Chondrocyte (in vitro differentiated cells): ENCODE measurements around the gene FAM240A. TPM values are rescaled to one million over a fixed set of nuclear protein-coding genes. Genes with fewer than 3 reads are reported as not detected.
A peak's percentile ranks its signal among the peaks of the same experiment; 100 is the strongest.

Source experiments
- DNase-seq: peaks from one replicate; pipeline ENCODE4 v3.0.0; 2021; ENCODE audit warnings: mixed read lengths, low spot score
- H3K27ac Mint-ChIP-seq: one replicate; pipeline ENCODE4 v1.8.0; 2021; ENCODE audit warnings: mild to moderate bottlenecking, moderate library complexity, mixed read lengths; ENCODE audit not compliant: unreplicated experiment
- H3K27me3 Mint-ChIP-seq: 2 replicates; pipeline ENCODE4 v1.8.0; 2021; ENCODE audit warnings: low read depth, mixed read lengths
- H3K36me3 Mint-ChIP-seq: 2 replicates; pipeline ENCODE4 v1.8.0; 2021; ENCODE audit warnings: low read depth, mixed read lengths
- H3K4me1 Mint-ChIP-seq: 2 replicates; pipeline ENCODE4 v1.8.0; 2021; ENCODE audit warnings: low read depth, mild to moderate bottlenecking, mixed read lengths
- H3K4me3 Mint-ChIP-seq: one replicate; pipeline ENCODE4 v1.8.0; 2021; ENCODE audit warnings: mild to moderate bottlenecking, moderate library complexity, mixed read lengths; ENCODE audit not compliant: unreplicated experiment
- H3K9me3 Mint-ChIP-seq: 2 replicates; pipeline ENCODE4 v1.8.0; 2021; ENCODE audit warnings: low read depth, mixed read lengths
- long read RNA-seq: library from polyadenylated mRNA; stranded (forward); transcript quantifications from one replicate; pipeline ENCODE4 v2.0.0, GENCODE V29; 2021
- total RNA-seq: library from RNA; stranded (reverse); gene quantifications from 3 replicates; pipeline ENCODE4 v1.2.1, GENCODE V29; 2021
- TF ChIP-seq, protein P1 (sequence below): fragments of 200-600 bp; sonication (generic); IDR thresholded peaks from 2 replicates; pipeline ENCODE4 v1.5.0; 2021; ENCODE audit warnings: antibody characterized with exemption, mild to moderate bottlenecking, moderate library complexity

The FAM240A gene
- not detected in 3 replicates for total RNA-seq
- long read RNA-seq: 0 reads

DNA sequence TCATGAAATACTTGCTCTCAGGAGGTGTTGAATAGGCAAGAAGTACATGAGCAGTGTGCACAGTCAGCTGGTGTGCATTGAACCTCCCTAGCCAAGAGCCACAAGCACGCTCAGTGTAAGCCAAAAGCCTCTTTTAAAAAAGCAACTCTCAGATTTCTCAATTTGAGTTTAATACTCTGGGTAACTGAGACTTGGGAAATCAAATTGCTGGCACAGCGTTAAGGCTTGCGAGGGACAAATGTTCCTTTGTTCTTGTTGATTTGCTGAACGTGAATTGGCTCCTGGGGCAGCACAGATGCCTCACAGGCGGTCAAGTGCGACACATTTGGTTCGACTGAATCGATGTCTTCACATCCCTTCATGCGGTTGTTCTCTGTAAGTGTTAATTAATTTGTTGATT lies at the start of gene FAM240A:
TSS of gene FAM240A (plus strand) at position 202 of the 400 bp plus-strand sequence. CDS start at position 361, 159 bp downstream.
- H3K36me3 Mint-ChIP-seq: no peaks in the 10 kb centered on the region
- H3K27me3 Mint-ChIP-seq: peaks cover 23% of the 10 kb centered on the region
- no peak within 1 kb of the TSS for H3K27ac Mint-ChIP-seq
- DNase-seq: no peak
- no peak within 1 kb of the TSS for H3K4me3 Mint-ChIP-seq
- H3K9me3 Mint-ChIP-seq: no peaks in the 10 kb centered on the region
- TF ChIP-seq, protein P1, sequence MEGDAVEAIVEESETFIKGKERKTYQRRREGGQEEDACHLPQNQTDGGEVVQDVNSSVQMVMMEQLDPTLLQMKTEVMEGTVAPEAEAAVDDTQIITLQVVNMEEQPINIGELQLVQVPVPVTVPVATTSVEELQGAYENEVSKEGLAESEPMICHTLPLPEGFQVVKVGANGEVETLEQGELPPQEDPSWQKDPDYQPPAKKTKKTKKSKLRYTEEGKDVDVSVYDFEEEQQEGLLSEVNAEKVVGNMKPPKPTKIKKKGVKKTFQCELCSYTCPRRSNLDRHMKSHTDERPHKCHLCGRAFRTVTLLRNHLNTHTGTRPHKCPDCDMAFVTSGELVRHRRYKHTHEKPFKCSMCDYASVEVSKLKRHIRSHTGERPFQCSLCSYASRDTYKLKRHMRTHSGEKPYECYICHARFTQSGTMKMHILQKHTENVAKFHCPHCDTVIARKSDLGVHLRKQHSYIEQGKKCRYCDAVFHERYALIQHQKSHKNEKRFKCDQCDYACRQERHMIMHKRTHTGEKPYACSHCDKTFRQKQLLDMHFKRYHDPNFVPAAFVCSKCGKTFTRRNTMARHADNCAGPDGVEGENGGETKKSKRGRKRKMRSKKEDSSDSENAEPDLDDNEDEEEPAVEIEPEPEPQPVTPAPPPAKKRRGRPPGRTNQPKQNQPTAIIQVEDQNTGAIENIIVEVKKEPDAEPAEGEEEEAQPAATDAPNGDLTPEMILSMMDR: no peak
- no peaks in the 10 kb centered on the region for H3K4me1 Mint-ChIP-seq

DNA sequence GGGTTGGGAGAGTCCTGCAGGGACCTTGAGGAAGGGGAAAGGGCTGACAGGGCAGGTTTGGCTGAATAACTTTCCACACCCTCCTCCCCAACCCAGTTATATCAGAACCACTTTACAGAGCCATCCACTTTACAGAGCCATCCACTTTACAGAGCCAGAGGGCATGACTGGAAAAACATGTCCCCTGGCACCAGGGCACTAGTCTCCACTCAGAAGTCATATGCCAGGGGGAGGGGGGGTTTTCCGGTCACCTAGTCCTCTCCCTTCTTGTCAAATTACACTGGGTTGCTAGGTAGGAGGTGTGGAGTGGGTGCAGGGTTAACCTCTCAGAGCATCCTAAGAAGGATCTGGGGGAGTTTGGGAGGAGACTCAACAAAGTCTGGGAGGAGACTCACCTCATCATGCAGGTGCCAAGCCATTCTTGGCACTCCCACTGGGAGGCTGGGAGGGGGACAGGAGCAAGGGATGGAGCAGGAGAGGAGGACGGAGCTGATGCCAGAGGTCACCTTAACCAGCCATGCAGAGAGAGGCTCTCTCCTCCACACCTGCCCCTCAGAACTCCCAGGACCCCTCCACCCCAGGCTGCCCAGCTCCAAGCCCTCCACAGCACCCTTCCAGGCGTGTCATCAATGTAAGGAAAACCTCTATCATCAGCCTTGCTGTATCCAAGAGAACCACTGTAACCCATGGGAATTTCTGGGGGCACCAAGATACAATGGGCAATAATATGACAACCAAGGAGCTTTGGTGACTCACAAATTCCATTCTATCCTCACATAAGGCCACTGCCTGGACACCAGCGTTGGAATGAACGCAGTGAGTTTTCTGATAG lies 47.9 kb upstream of the FAM240A start:
- H3K36me3 Mint-ChIP-seq: peaks cover under 1% of the 10 kb centered on the region
- no peak for DNase-seq
- H3K4me3 Mint-ChIP-seq: no peak overlapping the region
- H3K27me3 Mint-ChIP-seq: peaks cover 2% of the 10 kb centered on the region
- peaks cover 24% of the 10 kb centered on the region for H3K4me1 Mint-ChIP-seq
- peaks cover 8% of the 10 kb centered on the region for H3K9me3 Mint-ChIP-seq
- H3K27ac Mint-ChIP-seq: no peak overlapping the region
- TF ChIP-seq, protein P1: no peak

DNA sequence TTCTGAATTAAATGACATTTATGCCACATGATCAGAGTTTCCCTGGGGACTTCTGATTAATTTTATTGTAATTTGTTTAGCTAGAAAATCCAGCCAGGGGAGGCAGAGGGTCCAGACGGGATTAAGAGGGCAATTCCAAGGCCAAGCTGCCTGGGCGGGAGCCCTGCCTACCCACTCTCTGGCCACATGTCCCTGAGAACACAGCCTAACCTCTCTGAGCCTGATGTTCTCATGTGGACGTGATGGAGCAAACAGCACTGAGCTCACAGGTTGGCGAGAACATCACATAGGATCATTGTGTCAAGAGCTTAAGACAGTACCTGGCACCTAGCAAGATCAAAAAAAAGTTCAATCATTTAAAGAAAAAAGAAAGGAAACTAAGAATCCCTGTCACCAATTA lies 47.2 kb upstream of the FAM240A start:
- Mint-ChIP-seq H3K36me3 (peaks cover 4% of the 10 kb centered on the region), H3K4me1 (peaks cover 21% of the 10 kb centered on the region), H3K27me3 (peaks cover 2% of the 10 kb centered on the region), H3K9me3 (peaks cover 13% of the 10 kb centered on the region), H3K27ac (peak overlapping the region; percentile 46), H3K4me3 (peak overlapping the region; percentile 75)
- DNase-seq: no peak
- TF ChIP-seq, protein P1: no peak

DNA sequence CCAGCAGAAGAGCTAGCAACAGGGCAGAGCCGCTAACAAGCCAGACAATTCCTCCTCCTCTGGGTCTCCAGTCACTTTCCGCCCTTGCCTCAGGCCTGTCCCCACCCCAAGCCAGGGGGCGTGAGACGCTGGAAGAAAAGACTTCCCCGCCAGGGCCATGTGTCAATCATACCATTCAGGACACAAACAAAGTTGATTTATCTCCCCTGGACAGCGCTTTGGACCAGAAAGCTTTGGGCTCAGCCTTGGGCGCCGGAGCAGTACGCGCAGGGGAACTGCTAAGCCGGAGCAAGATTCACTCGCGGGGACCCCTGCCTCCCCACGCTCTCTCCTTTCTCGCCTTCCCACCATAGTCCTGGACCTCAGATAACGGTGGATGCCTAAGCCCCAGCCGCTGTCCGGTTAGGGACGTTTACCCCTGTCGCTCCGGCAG lies 46.7 kb upstream of the FAM240A start:
- no peak for DNase-seq
- Mint-ChIP-seq H3K4me1 (peaks cover 21% of the 10 kb centered on the region), H3K9me3 (peaks cover 16% of the 10 kb centered on the region), H3K36me3 (peaks cover 4% of the 10 kb centered on the region), H3K4me3 (peak overlapping the region; percentile 75), H3K27ac (peak overlapping the region; percentile 70), H3K27me3 (peaks cover 2% of the 10 kb centered on the region)
- TF ChIP-seq, protein P1: peak; percentile 33

DNA sequence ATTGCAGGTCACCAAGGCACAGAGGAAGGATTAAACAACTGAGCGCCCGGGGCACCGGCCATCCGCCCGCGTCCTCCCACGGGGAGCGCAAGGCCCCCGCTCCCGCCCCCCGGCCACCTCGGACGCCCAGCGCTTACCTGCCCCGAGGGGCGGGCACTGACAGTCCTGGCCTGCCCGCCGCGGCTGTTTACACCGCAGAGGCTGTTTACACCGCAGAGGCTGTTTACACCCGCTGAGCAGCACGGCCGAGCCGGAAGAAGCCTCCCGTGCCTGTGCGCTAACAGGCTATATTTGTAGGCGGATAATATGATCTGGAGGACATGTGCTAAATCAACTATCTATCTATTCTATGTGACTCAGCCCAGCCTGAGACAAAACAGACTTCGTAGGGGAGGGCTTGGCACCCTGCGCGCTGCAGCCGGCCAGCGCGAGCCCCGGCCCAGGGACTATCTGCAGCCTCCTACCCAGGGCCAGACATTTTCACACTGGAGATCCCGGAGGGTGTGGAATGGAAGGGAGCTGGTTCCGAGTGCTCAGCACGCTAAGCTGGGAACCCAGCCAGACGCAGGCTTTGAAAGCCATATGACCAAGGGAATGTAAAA lies 46.2 kb upstream of the FAM240A start, which contains the start of gene LRRC2:
TSS of gene LRRC2 (minus strand) at position 263 of the 602 bp plus-strand sequence. CDS start 14,711 bp downstream, outside the sequence.
- Mint-ChIP-seq H3K9me3 (peaks cover 16% of the 10 kb centered on the region), H3K27me3 (peaks cover 2% of the 10 kb centered on the region), H3K36me3 (peaks cover 4% of the 10 kb centered on the region), H3K4me3 (peak within 1 kb of the TSS; percentile 75), H3K27ac (peak within 1 kb of the TSS; percentile 70), H3K4me1 (peaks cover 21% of the 10 kb centered on the region)
- DNase-seq: no peak
- TF ChIP-seq, protein P1: no peak
